Panc1 (cell line): ENCODE data around the gene C17orf50.

Experiments
- CTCF ChIP-seq: fragments of 450-650 bp; IDR thresholded peaks from 2 replicates; pipeline ENCODE4 v1.5.1; 2017; ENCODE audit warnings: mild to moderate bottlenecking
- POLR2AphosphoS5 ChIP-seq: IDR thresholded peaks from 2 replicates; pipeline ENCODE4 v1.6.1; 2012; ENCODE audit warnings: mild to moderate bottlenecking, low read depth, low read length, moderate library complexity
- REST ChIP-seq, 2 experiments: IDR thresholded peaks; 2 replicates each; pipeline ENCODE4 v1.6.1; 2011 to 2012; ENCODE audit warnings: low read depth in 2 of 2, control low read depth in 1 of 2, low read length in 1 of 2, mild to moderate bottlenecking in 1 of 2, moderate library complexity in 1 of 2; ENCODE audit not compliant: insufficient read depth in 1 of 2
- SIN3A ChIP-seq: IDR thresholded peaks from 2 replicates; pipeline ENCODE4 v1.6.1; 2012; ENCODE audit warnings: low read depth, mild to moderate bottlenecking, low read length, moderate library complexity, borderline replicate concordance; ENCODE audit not compliant: insufficient read depth
- TCF7L2 ChIP-seq: IDR thresholded peaks from 2 replicates; pipeline ENCODE4 v1.6.1; 2011; ENCODE audit warnings: mild to moderate bottlenecking, low read depth, low read length, inconsistent platforms

- TF ChIP-seq CTCF, result no peak
- TF ChIP-seq POLR2AphosphoS5, result no peak
- TF ChIP-seq SIN3A, result no peak
- TF ChIP-seq REST (IDR thresholded peaks at IDR 0.05; ENCODE audit: insufficient read depth in 1 of 2, low read depth in 2 of 2, low read length in 1 of 2), result no peak
- TF ChIP-seq TCF7L2, result no peak
Measured at GRCh38 chr17:35790841-35791240, 30.2 kb downstream of the C17orf50 start.
